NCI-H446 (cell line): ENCODE measurements around the gene TBX6.

ENCODE experiments used
- DNase-seq, 2 experiments: peaks; one replicate each; lab custom pipeline; 2025; lab: John Stamatoyannopoulos, UW

Gene TBX6

DNA sequence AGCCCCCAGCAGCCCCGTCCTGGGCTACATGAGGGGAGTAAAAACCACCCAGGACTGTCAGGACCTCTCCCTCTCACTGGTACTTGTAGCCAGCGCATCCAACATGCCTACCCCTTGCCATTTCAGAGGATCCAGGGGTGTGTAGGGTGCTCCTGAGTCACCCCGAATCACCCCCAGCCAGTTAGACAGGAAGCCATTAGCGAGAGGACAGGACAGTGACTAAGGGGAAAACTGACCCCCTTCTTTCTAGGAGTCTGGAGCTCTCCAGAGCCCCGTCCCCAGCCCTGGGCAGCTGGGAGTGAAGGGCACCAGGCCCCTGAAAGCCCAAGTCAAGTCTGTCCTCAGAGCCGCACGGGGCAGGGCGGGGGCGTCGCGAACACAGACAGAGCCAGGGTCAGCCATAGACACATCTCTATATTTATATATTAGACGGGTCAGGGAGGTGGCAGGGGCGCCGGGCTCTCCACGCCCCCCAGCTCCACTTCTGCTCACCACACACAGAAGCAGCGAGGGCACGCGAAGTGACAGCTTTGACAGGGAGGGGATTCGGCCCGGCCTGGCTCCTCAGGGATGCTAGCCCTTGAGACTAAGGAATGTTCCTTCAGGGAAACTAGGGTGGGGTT lies 22.1 kb upstream of the TBX6 start:
- DNase-seq = no peak

GRCh38 chr16:30113031-30113710 lies 21.4 kb upstream of the TBX6 start, which contains the start of gene GDPD3:
GDPD3 (minus strand) TSS chr16:30113537; CDS start chr16:30113478, 59 bp downstream.
- no peak for DNase-seq

DNA sequence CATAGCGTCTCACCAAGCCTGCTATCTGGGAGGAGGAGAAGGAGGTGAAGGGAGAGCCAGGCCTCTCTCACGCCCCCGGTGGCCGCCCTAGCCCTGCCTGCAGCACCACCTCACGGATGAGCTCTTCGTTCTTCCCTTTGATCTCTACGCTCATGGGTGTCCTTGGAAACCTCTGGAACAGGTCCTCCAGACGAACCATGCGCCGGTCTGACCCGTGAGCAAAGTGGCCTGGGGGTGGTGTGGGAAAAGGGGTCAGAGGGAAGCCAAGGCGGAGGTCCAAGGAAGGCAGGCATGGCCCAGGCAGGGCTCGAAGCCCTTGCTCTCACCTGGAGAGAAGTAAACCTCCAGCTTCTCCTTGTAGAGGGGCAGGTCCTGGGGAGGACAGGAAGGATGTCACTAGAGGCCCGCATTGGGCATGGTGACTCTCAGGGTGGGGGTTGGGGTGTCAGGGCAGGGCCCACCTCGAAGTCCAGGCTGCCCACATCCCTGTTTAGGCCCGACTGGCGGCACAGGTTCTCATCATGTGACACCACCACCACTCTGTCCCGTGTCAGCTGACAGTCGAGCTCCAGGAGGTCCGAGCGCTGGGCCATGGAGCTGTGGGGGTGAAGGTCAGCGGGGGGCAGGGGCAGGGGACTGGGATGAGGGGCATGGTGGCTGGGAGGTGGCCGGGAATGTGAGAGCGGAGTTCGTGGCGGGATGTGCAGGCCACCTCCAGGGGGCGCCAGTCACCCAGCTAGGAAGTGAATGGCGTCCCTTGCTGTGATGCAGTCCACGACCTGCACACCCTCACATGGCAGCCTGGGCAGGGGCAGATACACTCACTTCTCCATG lies 20.7 kb upstream of the TBX6 start:
- peak in 1 of 2 experiments; percentile 46 for DNase-seq

DNA sequence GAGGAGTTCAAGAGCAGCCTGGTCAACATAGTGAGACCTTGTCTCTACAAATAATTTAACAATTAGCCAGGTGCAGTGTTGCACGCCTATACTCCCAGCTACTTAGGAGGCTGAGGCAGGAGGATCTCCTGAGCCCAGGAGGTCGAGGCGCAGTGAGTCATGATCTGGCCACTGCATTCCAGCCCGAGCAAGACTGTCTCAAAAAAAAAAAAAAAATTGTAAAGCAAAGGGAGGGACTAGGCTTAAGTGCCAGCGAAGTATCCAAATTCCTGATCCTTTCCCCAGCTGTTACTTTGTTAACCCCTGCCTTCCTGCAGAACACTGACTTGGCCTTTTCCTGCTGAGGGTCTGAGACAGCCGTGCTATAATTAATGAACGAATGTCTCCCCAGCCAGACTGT lies 18.9 kb upstream of the TBX6 start:
- DNase-seq = no peak

DNA sequence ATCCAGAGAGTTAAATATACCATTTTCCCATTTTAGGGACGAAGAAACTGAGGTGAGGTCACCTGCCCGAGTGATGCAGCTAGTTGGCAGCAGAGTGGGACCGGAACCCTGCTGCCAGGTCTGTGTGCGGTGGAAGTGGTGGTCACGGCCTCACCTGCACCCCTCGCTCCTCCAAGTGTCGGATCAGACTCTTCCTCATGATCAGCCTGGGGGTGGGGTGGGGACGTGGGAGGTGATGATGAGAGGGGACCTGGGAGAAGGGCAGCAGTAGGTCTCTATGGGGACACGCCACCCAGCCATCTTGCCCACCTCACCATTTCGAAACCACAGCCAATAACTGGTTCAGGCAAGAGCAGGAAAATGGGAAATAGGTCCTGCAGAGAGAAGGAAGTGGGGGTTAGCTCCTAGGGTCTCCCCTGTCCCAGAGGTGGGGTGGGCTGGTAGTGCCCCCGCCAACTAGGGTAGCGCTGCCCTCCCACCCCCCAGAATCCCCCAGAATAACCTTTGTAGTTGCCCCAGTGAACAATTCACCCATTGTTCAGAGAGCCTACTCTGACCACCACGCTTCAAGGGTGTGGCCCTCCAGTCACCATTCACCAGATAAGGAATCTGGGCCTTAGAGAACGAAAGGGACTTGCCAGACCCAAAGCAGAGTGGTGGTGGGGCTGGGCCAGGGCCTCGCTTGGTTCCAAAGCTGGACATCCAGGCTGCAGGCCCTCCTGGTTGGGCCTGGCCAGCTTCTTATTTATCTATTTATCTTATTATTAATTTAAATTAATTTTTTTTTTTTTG lies 16.5 kb upstream of the TBX6 start:
- DNase-seq = no peak

- DNase-seq = no peak
These were observed 12.8 kb upstream of the TBX6 start for GRCh38 chr16:30104492-30104891.

DNA sequence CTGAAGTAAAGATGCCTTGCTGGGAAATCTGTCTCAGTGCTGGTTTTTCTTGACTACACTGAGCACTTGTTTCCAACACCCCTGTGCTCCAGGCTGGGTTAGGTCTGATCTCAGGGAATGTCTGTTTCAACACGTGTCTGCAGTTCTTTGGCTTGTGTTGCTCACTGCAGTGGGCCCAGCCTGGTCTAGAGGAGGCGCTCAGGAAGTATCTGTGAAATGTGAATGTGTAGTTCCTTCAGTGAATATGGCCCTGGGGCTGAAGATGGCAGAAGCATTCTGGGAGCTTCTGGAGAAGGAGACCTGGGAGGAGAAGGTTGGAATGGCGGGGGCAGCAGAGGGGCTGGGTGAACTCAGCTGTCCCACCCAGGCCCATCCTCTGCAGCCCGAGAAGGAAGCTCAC lies 12.4 kb upstream of the TBX6 start:
- DNase-seq = no peak

- DNase-seq = no peak
These were observed 5.3 kb upstream of the TBX6 start for GRCh38 chr16:30096862-30097563.

- peak; percentile 21 to 90 for DNase-seq
These were observed 4.6 kb upstream of the TBX6 start, which contains the start of gene YPEL3 for GRCh38 chr16:30096105-30096861. YPEL3 (minus strand) TSS chr16:30096213; CDS start chr16:30095482, 731 bp downstream.

- DNase-seq = no peak
These were observed 3.7 kb upstream of the TBX6 start for GRCh38 chr16:30095166-30096078.

GRCh38 chr16:30094541-30095165 lies 2.9 kb upstream of the TBX6 start:
- no peak for DNase-seq

DNA sequence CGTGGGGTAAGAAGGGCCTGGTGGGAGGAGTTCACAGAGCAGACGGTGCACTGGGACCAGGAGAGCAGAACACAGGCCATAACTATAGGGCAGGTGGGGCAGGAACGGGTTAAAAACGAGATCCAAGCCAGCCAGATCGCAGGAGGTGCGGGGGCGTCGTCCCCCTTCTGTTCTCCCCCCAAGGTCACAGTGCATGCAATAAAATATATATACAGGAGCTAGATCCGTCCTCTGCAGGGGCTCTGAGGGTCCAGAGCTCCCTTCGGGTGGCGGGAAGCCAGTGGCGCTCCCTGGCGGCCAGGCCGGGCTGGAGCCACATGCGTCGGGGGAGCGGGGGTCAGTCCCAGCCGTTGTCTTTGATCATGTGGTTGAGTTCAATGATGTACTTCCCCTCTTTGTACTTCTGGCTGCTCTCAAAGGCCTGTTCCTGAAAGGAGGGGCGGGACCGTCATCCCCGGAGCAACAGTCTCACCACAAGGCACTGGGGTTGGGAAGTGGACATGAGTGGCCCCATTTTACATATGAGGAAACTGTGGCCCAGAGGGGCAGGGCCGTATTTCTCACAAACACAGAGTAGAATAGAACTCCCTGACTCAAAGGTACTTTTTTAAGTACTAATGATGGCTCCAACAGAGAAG lies 768 bp upstream of the TBX6 start:
- peak in 1 of 2 experiments; percentile 45 for DNase-seq

GRCh38 chr16:30090610-30091331 lies 953 bp downstream of the TBX6 start:
- DNase-seq = no peak

DNA sequence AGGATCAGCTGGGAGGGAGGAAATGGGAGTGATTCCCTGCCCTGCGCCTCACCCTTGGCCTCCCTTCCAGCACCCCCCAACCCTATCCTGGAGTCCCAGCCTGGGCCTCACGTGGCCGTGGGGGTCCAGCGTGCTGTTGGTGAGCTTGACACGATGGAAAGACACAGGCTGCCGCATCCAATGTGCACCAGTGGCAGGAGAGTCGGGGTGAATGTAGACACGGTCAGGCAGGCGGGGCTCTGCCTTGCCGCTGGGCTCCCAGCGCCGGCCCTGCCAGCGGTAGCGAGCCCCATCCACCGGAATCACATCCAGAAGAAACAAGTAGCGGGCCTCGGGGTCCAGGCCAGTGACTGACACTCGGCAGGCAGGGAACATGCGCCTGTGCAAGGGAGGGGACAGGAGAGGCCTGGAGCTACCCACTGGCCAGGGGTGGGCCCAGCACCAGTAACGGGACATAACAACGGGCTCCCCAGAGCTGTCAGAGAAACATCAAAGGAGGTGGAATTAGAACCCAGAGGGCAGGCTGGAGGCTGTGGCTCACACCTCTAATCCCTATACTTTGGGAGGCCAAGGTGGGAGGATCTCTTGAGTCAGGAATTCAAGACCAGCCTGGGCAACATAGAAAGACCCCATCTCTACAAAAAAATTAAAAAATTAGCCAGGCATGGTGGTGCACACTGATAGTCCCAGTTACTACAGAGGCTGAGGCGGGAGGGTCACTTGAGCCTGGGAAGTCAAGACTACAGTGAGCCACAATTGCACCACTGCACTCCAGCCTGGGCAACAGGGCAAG lies 2.7 kb downstream of the TBX6 start:
- DNase-seq = no peak

DNA sequence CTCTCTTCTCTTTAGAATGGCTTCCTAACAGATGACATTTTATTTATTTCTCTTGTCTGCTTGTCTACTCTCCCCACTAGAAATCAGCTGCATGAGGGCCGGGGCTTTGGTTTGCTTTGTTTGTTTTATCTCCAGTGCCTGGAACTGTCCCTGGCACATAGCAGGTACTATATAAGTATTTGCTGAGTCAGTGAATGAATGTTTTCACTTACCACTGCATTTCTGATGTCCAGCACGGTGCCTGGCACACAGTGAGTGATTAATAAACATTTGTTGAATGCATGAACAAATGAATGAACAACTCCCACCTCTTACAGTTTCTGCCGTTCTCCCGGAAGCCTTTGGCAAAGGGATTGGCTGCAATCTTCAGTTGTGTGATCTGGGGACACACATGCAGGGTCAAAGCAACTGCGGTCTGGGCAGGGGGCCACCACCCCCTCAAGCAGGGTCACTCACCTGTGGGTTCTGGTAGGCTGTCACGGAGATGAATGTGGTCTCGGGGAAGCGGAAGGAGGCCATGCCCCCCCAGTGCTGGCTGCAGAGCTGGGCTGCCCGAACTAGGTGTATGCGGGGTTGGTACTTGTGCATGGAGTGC lies 3.4 kb downstream of the TBX6 start:
- no peak for DNase-seq

- DNase-seq = no peak
These were observed 4.4 kb downstream of the TBX6 start for GRCh38 chr16:30087181-30087898.
